ENCODE data around the gene CFD. TPM values are rescaled to one million over a fixed set of nuclear protein-coding genes. Genes with fewer than 3 reads are reported as not detected.
"Not testable (repeated sequence)": the region's sequence is repeated elsewhere in the genome, so short reads cannot be mapped to it uniquely, and the experiment has no call there.

CFD gene
- polyA plus RNA-seq, 1 donor (not counting 4 experiments of a cell fraction or from before 2014, with no cell fraction given): 0.47 TPM

DNA sequence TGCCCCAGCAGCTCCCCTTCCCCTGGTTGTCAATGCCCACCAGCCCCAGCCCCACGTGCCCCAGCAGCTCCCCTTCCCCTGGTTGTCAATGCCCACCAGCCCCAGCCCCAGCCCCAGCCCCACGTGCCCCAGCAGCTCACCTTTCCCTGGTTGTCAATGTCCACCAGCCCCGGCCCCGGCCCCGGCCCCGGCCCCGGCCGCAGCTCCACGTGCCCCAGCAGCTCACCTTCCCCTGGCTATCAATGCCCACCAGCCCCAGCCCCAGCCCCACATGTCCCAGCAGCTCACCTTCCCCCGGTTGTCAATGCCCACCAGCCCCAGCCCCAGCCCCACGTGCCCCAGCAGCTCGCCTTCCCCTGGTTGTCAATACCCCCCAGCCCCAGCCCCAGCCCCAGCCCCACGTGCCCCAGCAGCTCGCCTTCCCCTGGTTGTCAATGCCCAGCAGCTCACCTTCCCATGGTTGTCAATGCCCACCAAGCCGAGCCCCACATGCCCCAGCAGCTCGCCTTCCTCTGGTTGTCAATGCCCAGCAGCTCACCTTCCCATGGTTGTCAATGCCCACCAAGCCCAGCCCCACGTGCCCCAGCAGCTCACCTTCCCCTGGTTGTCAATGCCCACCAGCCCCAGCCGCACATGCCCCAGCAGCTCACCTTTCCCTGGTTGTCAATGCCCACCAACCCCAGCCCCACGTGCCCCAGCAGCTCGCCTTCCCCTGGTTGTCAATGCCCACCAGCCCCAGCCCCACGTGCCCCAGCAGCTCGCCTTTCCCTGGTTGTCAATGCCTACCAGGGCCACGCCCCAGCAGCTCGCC is 19.5 kb downstream of the CFD start:
- peaks cover 13 to 26% of the 10 kb centered on the region in 2 experiments for H3K36me3 ChIP-seq (ENCODE audit: control insufficient read depth in 2 of 2, extremely low read depth in 1 of 2, insufficient read depth in 2 of 2, low read length in 2 of 2)
- dilution Hi-C loops (cut with MboI; ENCODE audit: extremely low pct_ligation_motif_present, low sequenced_read_pairs); H4K20me1 ChIP-seq (ENCODE audit: control insufficient read depth, extremely low read depth, insufficient read depth, low read length): not testable (repeated sequence)

GRCh38 chr19:879711-880438 is 20.4 kb downstream of the CFD start:
- Histone ChIP-seq H3K4me2 (ENCODE audit: control insufficient read depth, extremely low read depth, insufficient read depth, low read depth, low read length) (no peak overlapping the region), H3K9me1 (ENCODE audit: control insufficient read depth, extremely low read depth, insufficient read depth, low read length) (no peaks in the 10 kb centered on the region), H3K9ac (ENCODE audit: control insufficient read depth, extremely low read depth, insufficient read depth, low read length) (no peak overlapping the region), H2AFZ (ENCODE audit: control insufficient read depth, low read length) (no peak overlapping the region), H3K9me3 (ENCODE audit: control insufficient read depth, low read depth, low read length) (no peaks in the 10 kb centered on the region), H3K4me1 (ENCODE audit: control insufficient read depth, extremely low read depth, insufficient read depth, low read length) (peaks cover 6% of the 10 kb centered on the region), H3K4me3 (ENCODE audit: control insufficient read depth in 2 of 3, extremely low read depth in 1 of 3, insufficient read depth in 2 of 3, low read depth in 1 of 3, low read length in 3 of 3) (no peak overlapping the region), H3K27ac (ENCODE audit: control insufficient read depth, insufficient read depth, low read length) (no peak overlapping the region), H3K36me3 (ENCODE audit: control insufficient read depth in 2 of 2, extremely low read depth in 1 of 2, insufficient read depth in 2 of 2, low read length in 2 of 2) (peaks cover 13 to 26% of the 10 kb centered on the region in 2 experiments), H4K20me1 (ENCODE audit: control insufficient read depth, extremely low read depth, insufficient read depth, low read length) (peaks cover 2% of the 10 kb centered on the region), H3K27me3 (ENCODE audit: control insufficient read depth, extremely low read depth, insufficient read depth, low read length) (no peaks in the 10 kb centered on the region), H3K79me2 (ENCODE audit: control insufficient read depth, insufficient read depth, low read length) (no peaks in the 10 kb centered on the region)
- FAIRE-seq (no peak), DNase-seq (ENCODE audit: low read depth, low spot score) (no peak)
- no peak for TF ChIP-seq CTCF (optimal IDR thresholded peaks at IDR 0.05 in 1 of 3, IDR thresholded peaks at IDR 0.05 in 1 of 3, conservative IDR thresholded peaks at IDR 0.05 in 1 of 3; ENCODE audit: extremely low read depth in 1 of 3, insufficient read depth in 2 of 3, low read length in 3 of 3)
- no peak for TF ChIP-seq EZH2 (IDR thresholded peaks at IDR 0.05; ENCODE audit: low read length)
- dilution Hi-C loops (cut with MboI; ENCODE audit: extremely low pct_ligation_motif_present, low sequenced_read_pairs): no loop called here

More for the DNA sequence above, 19.5 kb downstream of the CFD start:
- DNase-seq (ENCODE audit: low read depth, low spot score); H3K4me2 ChIP-seq (ENCODE audit: control insufficient read depth, extremely low read depth, insufficient read depth, low read depth, low read length); H3K4me3 ChIP-seq (ENCODE audit: control insufficient read depth in 2 of 3, extremely low read depth in 1 of 3, insufficient read depth in 2 of 3, low read depth in 1 of 3, low read length in 3 of 3); H3K9ac ChIP-seq (ENCODE audit: control insufficient read depth, extremely low read depth, insufficient read depth, low read length); H3K27me3 ChIP-seq (ENCODE audit: control insufficient read depth, extremely low read depth, insufficient read depth, low read length); FAIRE-seq; H3K9me3 ChIP-seq (ENCODE audit: control insufficient read depth, low read depth, low read length); H3K27ac ChIP-seq (ENCODE audit: control insufficient read depth, insufficient read depth, low read length); H3K79me2 ChIP-seq (ENCODE audit: control insufficient read depth, insufficient read depth, low read length); H3K9me1 ChIP-seq (ENCODE audit: control insufficient read depth, extremely low read depth, insufficient read depth, low read length); H3K4me1 ChIP-seq (ENCODE audit: control insufficient read depth, extremely low read depth, insufficient read depth, low read length); H2AFZ ChIP-seq (ENCODE audit: control insufficient read depth, low read length): not testable (repeated sequence)
